MM.1S (cell line): ENCODE data around the gene FBXL17.

ENCODE experiments used
- DNase-seq: peaks from one replicate; pipeline ENCODE4 v3.0.0-alpha.2; 2015
- H2AFZ ChIP-seq: fragments of 300-600 bp; sonication (generic); 2 replicates; pipeline ENCODE4 v1.6.0; 2016; ENCODE audit warnings: antibody characterized with exemption, low read length
- H3F3A ChIP-seq: fragments of 300-600 bp; sonication (generic); 2 replicates; pipeline ENCODE4 v1.6.1; 2016; ENCODE audit warnings: mild to moderate bottlenecking, antibody characterized with exemption, low read length, moderate library complexity, mixed read lengths; ENCODE audit not compliant: insufficient read depth
- H3K27ac ChIP-seq: fragments of 300-600 bp; sonication (generic); 2 replicates; pipeline ENCODE4 v1.5.1; 2016; ENCODE audit warnings: mild to moderate bottlenecking, low read length
- H3K27me3 ChIP-seq: fragments of 300-600 bp; sonication (generic); replicated peaks from 2 replicates; pipeline ENCODE4 v1.6.0; 2016; ENCODE audit warnings: low read length; ENCODE audit not compliant: insufficient read depth
- H3K36me3 ChIP-seq: fragments of 300-600 bp; sonication (generic); replicated peaks from 2 replicates; pipeline ENCODE4 v1.6.1; 2016; ENCODE audit warnings: mild to moderate bottlenecking, low read length, mixed read lengths; ENCODE audit not compliant: insufficient read depth
- H3K4me1 ChIP-seq: fragments of 300-600 bp; sonication (generic); 2 replicates; pipeline ENCODE4 v1.6.1; 2016; ENCODE audit warnings: low read length, mixed read lengths
- H3K4me2 ChIP-seq: fragments of 300-600 bp; sonication (generic); 2 replicates; pipeline ENCODE4 v1.6.0; 2016; ENCODE audit warnings: low read depth, low read length
- H3K4me3 ChIP-seq: fragments of 300-600 bp; sonication (generic); 2 replicates; pipeline ENCODE4 v1.5.1; 2016; ENCODE audit warnings: low read length, mixed read lengths
- H3K79me2 ChIP-seq: fragments of 300-600 bp; sonication (generic); 2 replicates; pipeline ENCODE4 v1.6.1; 2016; ENCODE audit warnings: mixed run types, low read length, mixed read lengths
- H3K9ac ChIP-seq: fragments of 300-600 bp; sonication (generic); 2 replicates; pipeline ENCODE4 v1.6.1; 2016; ENCODE audit warnings: low read length, mixed read lengths
- H3K9me2 ChIP-seq: fragments of 300-600 bp; sonication (generic); replicated peaks from 2 replicates; pipeline ENCODE4 v1.6.1; 2016; ENCODE audit warnings: mild to moderate bottlenecking, low read length, mixed read lengths; ENCODE audit not compliant: insufficient read depth
- H3K9me3 ChIP-seq: fragments of 300-600 bp; sonication (generic); replicated peaks from 2 replicates; pipeline ENCODE4 v1.6.1; 2016; ENCODE audit warnings: mild to moderate bottlenecking, low read length, mixed read lengths; ENCODE audit not compliant: insufficient read depth
- H4K20me1 ChIP-seq: fragments of 300-600 bp; sonication (generic); 2 replicates; pipeline ENCODE4 v1.6.1; 2016; ENCODE audit warnings: mild to moderate bottlenecking, low read length, moderate library complexity, mixed read lengths; ENCODE audit not compliant: insufficient read depth
- EZH2 ChIP-seq: fragments of 300-600 bp; sonication (generic); optimal IDR thresholded peaks from 2 replicates; pipeline ENCODE3; 2017; ENCODE audit warnings: low read depth, mild to moderate bottlenecking, antibody characterized with exemption, low read length, mixed read lengths
- EZH2phosphoT487 ChIP-seq: fragments of 300-600 bp; sonication (generic); IDR thresholded peaks from 2 replicates; pipeline ENCODE4 v1.6.1; 2018; ENCODE audit warnings: antibody characterized with exemption, low read length
- TF ChIP-seq, protein P1 (sequence below): fragments of 300-600 bp; sonication (generic); IDR thresholded peaks from 2 replicates; pipeline ENCODE4 v1.5.1; 2016; ENCODE audit warnings: antibody characterized with exemption, low read length, mixed read lengths

FBXL17 gene

DNA sequence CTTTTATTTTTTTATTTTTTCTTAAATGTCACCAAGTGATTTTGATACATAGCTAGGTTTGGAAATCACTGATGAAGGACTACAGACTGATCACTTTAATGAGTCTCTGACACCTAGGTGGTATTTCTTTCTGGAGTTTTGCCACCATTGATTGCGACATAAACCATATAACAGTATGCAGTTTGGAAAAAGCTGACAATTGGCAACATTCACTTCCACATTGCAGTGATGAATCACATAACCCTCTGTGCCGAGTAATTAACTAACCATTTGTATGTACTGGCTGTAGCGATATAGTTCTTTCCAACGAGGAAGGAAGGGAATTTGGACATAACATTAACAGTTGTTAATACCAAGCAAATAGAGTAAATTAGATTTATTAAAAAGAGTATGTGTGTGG, 488.3 kb downstream of the FBXL17 start:
- Histone ChIP-seq H3F3A (no peaks in the 10 kb centered on the region), H4K20me1 (no peaks in the 10 kb centered on the region), H3K9me3 (no peaks in the 10 kb centered on the region), H3K9me2 (no peaks in the 10 kb centered on the region), H2AFZ (no peak overlapping the region), H3K9ac (no peak overlapping the region), H3K79me2 (no peaks in the 10 kb centered on the region), H3K4me3 (no peak overlapping the region), H3K4me1 (no peaks in the 10 kb centered on the region), H3K4me2 (no peak overlapping the region), H3K27me3 (no peaks in the 10 kb centered on the region), H3K27ac (no peak overlapping the region), H3K36me3 (no peaks in the 10 kb centered on the region)
- DNase-seq = no peak
- TF ChIP-seq, protein P1, sequence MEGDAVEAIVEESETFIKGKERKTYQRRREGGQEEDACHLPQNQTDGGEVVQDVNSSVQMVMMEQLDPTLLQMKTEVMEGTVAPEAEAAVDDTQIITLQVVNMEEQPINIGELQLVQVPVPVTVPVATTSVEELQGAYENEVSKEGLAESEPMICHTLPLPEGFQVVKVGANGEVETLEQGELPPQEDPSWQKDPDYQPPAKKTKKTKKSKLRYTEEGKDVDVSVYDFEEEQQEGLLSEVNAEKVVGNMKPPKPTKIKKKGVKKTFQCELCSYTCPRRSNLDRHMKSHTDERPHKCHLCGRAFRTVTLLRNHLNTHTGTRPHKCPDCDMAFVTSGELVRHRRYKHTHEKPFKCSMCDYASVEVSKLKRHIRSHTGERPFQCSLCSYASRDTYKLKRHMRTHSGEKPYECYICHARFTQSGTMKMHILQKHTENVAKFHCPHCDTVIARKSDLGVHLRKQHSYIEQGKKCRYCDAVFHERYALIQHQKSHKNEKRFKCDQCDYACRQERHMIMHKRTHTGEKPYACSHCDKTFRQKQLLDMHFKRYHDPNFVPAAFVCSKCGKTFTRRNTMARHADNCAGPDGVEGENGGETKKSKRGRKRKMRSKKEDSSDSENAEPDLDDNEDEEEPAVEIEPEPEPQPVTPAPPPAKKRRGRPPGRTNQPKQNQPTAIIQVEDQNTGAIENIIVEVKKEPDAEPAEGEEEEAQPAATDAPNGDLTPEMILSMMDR = no peak
- TF ChIP-seq EZH2 (no peak), EZH2phosphoT487 (no peak)

DNA sequence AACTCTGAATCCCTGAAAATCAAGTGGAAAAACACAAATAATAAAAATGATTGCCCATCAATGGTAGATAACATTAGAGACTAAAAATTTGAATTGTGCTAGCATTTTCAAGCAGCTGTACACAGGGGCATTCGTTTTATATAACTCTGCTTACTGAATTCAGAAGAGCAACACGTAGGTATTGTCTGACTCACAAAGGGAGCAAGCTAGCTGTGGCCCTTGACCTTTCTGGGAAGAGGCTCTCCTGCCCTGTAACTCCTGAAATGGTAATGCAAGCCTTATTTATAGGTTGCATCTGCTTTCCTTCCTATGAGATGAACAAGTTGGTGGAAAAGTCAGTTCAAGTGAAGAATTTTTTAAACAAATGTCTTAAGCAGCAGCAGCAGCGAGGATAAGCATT, 492.5 kb downstream of the FBXL17 start:
- Histone ChIP-seq H4K20me1 (no peaks in the 10 kb centered on the region), H3K27ac (no peak overlapping the region), H3K79me2 (no peaks in the 10 kb centered on the region), H3K9me3 (no peaks in the 10 kb centered on the region), H3K4me2 (no peak overlapping the region), H3K4me3 (no peak overlapping the region), H3K36me3 (no peaks in the 10 kb centered on the region), H3K4me1 (no peaks in the 10 kb centered on the region), H3K9me2 (no peaks in the 10 kb centered on the region), H3F3A (no peaks in the 10 kb centered on the region), H3K9ac (no peak overlapping the region), H2AFZ (no peak overlapping the region), H3K27me3 (no peaks in the 10 kb centered on the region)
- DNase-seq = no peak
- TF ChIP-seq EZH2phosphoT487 = no peak
- TF ChIP-seq, protein P1 = no peak
- TF ChIP-seq EZH2 = no peak

DNA sequence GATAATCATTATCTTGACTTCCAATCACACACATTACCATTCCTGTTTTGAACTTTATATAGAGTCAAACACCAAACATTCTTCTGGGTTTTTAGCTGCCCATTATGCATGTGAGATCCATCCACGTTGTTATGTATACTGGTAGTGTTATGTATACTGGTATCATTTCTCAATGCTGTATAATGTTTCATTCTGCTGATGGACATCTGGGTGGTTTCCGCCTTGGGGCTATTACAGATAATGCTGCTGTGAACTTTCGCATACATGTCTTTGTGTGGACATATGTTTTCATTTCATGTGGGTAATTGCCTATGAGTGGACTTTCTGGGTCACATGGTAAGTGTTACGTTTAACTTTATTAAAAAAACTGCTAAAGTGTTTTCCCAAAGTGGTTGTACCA, 493.4 kb downstream of the FBXL17 start:
- Histone ChIP-seq H3F3A (no peaks in the 10 kb centered on the region), H3K36me3 (no peaks in the 10 kb centered on the region), H3K4me2 (no peak overlapping the region), H2AFZ (no peak overlapping the region), H3K9me2 (no peaks in the 10 kb centered on the region), H3K79me2 (no peaks in the 10 kb centered on the region), H3K27me3 (no peaks in the 10 kb centered on the region), H3K9me3 (no peaks in the 10 kb centered on the region), H3K4me1 (no peaks in the 10 kb centered on the region), H4K20me1 (no peaks in the 10 kb centered on the region), H3K4me3 (no peak overlapping the region), H3K9ac (no peak overlapping the region), H3K27ac (no peak overlapping the region)
- TF ChIP-seq EZH2phosphoT487 (no peak), EZH2 (no peak)
- TF ChIP-seq, protein P1 = no peak
- DNase-seq = no peak
